HG03280 (cell line): ENCODE measurements around the gene C1orf52.
"Not testable (repeated sequence)": the region's sequence is repeated elsewhere in the genome, so short reads cannot be mapped to it uniquely, and the experiment has no call there.

ENCODE experiments used
- ATAC-seq: cut with Tn5 transposase; IDR thresholded peaks from one replicate; pipeline ENCODE4 v1.9.1; 2021; ENCODE audit warnings: mild to moderate bottlenecking, moderate library complexity; ENCODE audit not compliant: unreplicated experiment

The C1orf52 gene

DNA sequence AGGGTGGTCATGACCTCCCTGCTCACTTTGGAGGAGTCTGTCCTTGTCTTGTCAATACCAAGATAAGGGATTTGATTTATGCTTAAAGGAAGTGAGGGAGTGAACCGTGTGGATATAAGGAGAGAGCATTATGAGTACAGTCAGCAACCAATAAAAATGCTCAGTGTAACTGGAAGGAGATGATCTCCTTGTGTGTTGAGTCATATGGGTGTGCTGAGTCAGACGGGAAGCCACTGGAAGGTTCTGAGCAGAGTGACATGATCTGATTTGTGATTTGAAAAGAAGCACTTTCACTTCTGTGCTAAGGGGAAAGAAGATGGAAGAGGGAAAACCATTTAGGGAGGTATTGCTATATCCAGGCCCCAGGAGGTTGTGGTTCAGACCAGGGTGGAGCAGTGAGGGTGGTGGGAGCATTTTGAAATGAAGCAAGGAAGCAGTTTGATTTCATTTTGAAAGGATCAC lies 19.4 kb upstream of the C1orf52 start:
- no peak for ATAC-seq

GRCh38 chr1:85277802-85278201 lies 18.3 kb upstream of the C1orf52 start:
- ATAC-seq: no peak

DNA sequence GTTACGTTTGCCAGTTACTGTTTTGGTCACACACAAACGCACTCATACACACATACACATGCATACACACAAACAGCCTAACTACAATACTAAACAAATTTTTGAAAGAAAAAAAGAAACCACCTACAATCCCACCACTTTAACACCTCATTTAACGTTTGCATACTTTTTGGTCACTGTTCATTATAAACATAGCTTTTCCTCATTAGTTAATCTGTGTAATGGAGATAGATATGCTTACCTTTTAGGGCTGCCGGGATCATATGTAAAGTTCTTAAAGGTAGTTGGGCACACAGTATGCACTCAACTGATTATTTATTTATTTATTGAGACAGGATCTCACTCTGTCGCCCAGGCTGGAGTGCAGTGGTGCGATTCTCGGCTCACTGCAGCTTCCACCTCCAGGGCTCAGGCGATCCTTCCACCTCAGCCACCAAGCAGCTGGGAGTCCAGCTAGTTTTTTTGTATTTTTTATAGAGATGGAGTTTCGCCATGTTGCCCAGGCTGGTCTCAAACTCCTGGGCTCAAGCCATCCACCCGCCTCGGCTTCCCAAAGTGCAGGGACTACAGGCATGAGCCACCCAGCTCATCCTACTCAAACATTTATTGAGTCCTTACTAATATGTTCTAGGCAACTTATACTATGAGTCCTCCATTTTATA lies 17.6 kb upstream of the C1orf52 start:
- no peak for ATAC-seq

DNA sequence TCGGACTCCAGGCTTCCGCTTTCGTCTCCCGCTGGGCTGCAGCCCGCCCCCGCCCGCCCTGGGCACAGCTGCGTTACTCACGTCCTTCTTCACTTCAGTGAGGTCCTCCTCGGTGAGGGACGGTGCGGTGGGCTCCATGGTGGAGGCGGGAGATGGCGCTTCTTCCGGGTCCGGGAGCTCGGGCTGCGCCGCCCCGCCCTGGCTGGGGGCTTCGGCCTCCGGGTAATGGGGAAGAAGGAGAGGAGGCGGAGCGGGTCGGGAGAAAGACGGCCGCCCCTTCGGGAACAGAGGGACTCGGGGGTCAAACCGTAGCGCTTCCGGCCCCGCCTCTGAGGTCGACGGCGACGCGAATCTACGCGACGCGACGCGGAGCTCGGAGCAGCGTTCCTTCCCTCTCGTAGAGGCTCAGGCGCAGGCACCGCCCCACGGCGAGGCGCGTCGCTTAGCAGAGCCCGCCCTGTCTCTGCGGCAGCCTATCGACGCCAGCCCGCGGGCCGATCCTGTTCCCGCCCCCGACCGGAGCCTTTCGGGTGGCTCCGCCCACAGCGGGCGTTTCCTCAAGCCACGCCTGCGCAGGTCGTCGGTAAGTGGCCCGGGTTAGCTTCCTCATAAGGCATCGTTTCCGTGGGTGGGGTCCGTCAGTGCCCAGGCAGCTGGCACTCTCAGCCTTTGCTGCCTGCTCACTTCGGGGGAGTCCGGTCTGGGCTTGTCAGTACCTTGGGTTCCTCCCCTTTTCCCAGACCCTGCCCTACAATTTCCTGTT lies 16.9 kb upstream of the C1orf52 start, which contains the start of gene BCL10:
TSS of gene BCL10 (minus strand) at position 418 of the 763 bp plus-strand sequence. CDS start at position 138, 280 bp downstream.
- ATAC-seq: peak; percentile 98

DNA sequence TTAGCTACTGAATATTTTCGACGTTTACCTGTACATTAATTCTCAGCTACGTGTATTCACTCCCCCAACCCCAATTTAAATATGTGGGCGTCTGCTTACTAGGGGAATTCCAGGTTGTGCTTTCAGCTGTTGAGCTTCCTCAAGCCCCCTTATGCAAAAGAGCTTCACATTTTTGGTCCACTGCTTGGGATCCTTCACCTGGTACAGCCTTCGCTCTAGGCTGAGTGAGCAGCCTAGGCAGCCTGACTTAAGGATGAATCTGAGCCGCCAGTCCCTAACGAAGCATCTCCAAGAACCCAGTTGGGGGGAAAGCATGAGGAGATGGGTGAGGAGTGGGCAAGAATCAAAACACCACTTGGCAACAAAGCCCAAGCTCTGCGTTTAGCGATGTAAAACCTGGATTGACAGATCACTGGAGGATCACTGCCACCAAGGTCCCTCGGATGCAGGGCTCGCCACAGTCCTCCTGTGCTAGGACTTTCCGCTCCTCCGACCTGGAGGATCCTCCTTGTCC lies 16.3 kb upstream of the C1orf52 start:
- peak; percentile 4 for ATAC-seq

DNA sequence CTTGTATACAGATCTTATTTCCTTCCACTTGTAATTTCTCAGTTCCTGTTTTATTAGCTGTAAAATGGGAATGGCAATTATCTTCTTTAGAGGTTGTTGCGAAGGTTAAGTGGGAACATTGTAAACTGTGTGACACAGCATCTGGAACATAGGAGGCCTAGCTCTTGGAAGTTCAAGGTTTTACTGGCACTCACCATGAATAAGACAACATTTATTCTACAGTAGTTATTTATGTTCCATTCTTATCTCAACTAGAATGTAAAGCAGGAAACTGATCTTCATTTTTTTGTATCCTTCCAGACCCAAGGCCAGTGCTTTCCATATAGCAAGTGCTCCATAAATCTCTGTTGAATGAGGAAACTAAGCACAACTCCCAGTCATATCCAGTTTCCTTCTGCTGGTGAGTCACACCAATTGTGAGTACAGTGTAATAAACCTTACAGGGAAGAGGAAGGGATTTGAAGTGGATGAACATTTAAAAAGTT lies 15.5 kb upstream of the C1orf52 start:
- no peak for ATAC-seq

DNA sequence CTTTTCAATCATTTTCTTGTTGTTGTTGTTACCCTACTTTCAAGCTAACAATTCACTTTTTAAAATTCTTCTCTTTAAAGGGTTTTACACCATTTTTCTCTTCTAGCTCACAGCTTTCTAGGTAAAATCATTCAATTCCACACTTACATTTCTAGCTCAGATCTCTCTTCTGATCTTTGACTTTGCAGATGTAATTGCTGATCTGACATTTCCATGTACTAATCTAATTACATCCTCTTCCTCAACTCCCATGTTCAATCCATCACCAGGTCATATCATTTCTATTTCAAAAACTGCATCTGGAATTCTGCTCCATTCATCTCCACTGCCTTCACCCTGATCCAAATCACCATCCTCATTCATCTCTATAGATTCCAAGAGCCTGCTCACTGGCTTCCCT lies 13.9 kb upstream of the C1orf52 start:
- no peak for ATAC-seq

- ATAC-seq: no peak
These were observed 9.5 kb upstream of the C1orf52 start for GRCh38 chr1:85268801-85269585.

DNA sequence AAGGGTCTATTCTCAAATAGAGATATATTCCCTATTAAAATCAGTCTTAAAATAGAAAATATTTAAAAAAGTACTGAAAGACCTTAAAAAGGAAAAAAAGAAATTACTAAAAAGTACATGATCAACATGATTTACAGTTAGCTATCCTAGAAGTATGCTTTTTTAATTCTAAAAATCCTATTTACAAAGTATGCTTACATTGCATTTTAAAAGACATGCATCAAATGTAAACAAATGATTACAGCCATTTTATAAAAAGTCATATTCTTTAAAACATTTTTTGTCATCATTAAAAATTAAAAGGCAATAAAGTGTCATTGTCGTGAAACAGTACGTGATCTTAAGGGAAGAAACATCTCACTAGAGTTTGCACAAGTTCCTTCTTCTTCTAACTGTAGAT lies 7.9 kb upstream of the C1orf52 start:
- ATAC-seq: no peak

- no peak for ATAC-seq
These were observed 4.7 kb upstream of the C1orf52 start for GRCh38 chr1:85264150-85264549.

DNA sequence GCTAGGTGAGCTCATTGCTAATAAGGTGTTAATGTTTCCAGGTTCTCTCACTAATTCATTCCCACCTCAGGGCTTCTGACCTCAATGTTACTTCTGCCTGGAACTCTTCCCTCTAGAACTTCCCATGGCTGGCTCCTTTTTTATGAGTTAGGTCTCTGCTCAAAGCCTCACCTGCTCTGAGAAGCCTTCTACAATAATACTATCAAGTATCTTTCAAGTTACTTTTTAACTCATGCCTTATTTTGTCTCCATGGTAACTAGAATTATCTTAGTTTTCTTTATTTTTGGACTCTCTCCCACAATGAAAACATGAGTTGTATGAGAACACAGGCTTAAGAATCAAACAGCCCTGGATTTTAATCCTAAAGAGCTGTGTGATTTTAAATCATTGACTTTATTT lies 3.5 kb upstream of the C1orf52 start:
- no peak for ATAC-seq

DNA sequence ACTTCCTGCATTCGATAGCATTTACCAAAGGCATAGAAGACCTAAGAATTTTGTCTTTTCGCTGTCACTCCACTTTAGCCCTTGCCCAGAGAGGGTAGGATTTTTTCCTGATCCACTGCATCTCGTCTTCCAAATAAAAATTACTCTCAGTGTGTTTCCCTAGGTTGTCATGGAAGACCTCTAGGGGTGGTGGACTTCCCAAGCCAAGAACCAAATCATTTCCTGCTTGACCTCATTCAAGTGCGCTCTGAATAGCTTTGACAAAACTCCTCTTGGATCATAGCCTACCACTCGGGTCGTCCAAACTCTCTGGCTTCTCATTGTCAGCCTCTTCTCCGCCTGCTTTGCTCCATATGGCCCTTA lies 431 bp upstream of the C1orf52 start:
- ATAC-seq: no peak

GRCh38 chr1:85258536-85259117 lies 835 bp downstream of the C1orf52 start:
- ATAC-seq: no peak

DNA sequence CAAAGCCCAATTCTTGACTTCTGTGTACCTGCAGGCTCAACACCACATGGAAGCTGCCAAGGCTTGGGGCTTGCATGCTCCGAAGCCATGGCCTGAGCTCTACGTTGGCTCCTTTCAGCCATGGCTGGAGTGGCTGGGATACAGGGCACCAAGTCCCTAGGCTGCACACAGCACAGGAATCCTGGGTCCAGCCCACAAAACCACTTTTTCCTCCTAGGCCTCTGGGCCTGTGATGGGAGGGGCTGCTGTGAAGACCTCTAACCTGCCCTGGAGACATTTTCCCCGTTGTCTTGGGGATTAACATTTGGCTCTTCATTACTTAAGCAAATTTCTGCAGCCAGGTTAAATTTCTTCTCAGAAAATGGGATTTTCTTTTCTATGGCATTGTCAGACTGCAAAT lies 10.4 kb downstream of the C1orf52 start:
- not testable (repeated sequence) for ATAC-seq

DNA sequence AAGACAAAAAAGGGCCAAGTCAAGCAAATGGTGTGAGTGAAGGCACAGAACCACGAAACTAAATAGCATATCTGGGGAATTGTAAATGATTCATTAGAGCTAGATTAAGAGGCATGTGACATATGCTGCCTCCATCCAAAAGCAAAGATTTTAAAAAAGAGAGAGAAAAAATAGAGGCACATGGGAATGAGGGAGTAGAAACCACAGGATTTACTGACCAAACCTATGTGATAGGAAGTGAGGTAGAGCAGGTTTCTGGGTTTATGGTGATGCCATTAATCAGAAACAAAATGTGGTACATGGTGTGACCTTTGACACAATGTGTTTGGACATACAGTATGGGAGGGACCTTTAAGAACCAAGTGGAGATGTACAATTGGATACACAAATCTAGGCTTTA lies 13.6 kb downstream of the C1orf52 start:
- no peak for ATAC-seq

GRCh38 chr1:85245456-85245855 lies 14.0 kb downstream of the C1orf52 start:
- ATAC-seq: no peak

GRCh38 chr1:85244271-85245061 lies 15.0 kb downstream of the C1orf52 start:
- ATAC-seq: no peak

DNA sequence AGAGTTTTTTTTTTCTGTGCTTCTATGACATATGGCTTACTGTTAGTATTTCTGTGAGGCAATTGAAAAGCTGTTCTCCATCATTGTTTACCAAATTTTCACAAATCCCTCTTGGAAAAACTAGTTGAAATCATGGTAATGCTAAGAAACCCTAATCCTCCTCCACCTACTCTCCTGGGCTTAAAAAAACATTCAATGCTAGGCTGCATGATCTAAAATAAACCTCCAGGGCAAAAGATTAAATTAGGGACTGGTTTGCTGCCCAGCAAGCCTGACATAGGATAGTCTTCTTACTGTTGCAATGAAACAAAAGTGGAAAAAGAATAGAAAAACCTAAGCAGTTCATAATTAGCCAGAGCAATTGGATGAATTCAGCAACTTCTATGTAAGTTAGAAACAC lies 16.1 kb downstream of the C1orf52 start:
- ATAC-seq: no peak

- no peak for ATAC-seq
These were observed 18.8 kb downstream of the C1orf52 start for GRCh38 chr1:85240643-85241042.

DNA sequence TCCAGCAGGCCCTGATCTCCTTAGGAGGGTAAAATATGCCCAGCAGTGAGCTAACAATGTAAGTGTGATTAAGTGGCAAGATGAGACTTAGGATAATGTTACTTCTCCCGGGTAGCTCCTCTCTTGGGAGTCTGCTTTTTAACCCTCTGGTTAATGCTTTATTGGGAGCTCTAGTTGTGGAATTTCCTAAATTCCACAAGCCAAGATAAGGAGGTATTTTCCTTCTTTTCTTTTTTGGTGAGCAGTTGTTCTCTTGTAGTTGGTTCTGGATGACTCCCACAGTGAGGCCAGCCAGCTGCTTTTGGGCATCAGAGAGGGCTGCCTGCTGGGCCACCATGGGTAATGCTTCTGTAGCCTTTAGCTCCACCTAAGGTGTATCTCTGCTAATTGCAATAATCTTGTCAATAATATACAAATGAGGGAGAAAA lies 19.3 kb downstream of the C1orf52 start:
- ATAC-seq: no peak
